ENCODE measurements around the gene SLC8A3.

SLC8A3 gene

DNA sequence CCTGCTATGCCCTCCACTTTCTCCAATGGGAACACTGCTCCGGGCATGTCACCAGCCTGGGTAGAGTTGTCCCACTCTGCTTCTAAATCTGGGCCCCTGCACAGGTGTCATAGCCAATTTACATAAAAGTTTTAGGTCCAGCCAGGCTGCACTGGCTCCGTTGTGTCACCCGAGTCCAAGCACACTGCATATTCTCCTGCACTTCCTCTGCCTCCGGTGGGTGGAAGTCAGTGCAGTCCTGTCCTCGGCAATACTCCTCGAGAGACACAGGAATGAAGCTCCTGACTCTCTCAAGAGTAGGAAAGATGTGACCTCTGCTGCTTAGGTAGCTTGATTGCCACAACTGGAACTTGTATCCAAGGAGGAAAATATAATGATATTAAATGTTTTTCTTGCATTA is 15.2 kb downstream of the SLC8A3 start:
- no peak for DNase-seq

DNA sequence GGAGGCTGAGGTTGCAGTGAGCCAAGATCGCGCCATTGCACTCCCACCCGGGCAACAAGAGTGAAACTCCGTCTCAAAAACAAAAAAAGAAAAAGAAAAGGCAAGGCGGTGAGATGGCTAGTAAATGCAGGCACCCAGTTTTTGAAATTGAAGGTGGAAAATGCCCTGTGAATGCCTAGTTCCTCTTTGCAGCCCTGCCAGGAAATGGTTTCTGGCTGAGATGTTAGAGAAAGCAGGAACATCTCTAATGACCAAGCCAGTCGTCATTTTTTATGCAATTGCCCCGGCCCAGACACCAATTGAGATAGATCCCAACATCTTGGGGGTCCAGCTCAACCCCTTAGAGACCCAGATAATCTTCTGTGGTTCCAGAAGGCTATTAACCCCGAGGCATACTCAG is 17.0 kb downstream of the SLC8A3 start:
- no peak for DNase-seq

DNA sequence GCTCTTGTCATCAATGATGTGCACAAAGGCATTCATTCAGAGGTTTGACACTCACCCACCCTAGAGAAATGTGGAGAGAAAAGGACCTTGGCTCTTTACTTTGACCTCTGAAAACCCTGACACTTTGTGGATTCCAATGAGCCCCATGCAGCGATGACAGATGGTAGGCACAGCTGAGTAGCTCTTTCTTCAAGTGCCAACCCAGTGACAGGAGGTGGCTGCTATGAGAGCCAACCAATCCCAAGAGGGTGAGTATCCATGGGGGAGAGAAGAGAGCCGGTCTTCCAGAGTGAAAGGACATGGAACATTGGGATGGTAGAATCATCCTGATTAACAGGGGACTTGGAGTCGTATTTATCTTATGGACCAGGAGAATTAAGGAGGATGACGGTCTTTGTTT is 17.8 kb downstream of the SLC8A3 start:
- no peak for DNase-seq

DNA sequence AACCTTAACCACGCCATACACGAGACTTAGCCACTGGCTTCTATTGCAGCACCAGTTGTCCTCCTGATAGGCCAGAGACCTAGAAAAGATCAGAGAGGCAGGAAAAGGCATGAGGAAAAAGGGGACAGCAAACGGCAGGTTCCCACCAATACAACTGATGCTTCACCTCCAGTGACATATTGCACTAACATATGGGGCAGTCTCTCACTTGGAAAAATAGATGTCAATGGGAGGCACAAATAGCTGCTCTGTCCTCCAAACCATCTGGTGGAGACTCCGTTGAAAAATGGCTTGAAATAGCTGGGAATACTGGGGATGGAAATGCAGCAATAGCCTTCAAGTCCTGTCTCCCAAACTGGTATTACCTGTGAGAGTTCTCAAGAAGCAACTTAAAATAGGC is 20.3 kb downstream of the SLC8A3 start:
- DNase-seq = no peak

DNA sequence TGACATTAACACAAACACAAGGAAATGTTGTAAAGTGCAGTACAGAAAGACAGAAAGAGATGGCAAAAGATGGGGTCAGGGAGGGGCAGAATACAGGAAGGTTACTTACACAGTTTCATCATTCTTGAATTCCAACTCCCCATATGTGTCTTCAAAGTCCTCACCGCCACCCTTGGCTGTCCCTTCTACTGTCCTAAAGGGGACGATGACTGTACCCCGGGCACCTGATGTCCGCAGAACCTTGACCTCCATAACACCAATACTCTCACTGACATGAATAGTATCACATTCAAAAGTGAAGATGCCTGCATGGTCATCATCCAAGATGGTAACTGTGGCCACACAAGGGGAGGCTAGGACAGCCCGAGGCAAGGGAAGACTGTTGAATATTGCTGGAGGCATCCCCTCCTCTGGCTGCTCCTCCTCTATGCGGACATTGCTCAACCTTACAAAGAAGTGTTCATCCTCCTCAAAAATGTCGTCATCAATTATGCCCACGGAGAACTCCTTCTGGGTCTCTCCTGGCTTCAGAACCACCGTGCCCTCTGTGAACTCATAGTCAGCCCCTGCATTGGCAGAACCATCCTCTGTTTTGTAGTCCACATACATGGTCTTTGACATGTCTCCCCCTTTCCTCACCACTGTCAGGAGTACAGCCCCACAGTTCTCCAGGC is 22.1 kb downstream of the SLC8A3 start:
- no peak for DNase-seq

DNA sequence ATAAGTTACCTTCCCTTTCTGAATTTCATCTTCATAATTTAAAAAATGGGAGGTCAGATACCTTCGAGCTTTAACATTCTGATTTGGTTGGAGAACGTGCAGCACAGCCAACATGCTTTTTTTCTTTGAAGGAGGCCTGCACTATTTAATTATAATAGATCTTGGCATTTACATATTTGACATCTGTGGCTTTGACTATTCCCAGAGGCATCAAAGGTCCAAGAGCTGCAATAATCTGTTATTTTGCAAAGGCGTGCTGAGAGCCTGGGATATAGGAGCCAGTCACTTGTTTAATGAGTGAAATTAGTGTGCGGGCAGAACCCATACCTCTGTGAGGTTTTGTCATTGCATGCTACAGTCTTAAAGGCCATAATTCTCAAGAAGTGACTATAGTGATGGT is 26.4 kb downstream of the SLC8A3 start:
- no peak for DNase-seq

DNA sequence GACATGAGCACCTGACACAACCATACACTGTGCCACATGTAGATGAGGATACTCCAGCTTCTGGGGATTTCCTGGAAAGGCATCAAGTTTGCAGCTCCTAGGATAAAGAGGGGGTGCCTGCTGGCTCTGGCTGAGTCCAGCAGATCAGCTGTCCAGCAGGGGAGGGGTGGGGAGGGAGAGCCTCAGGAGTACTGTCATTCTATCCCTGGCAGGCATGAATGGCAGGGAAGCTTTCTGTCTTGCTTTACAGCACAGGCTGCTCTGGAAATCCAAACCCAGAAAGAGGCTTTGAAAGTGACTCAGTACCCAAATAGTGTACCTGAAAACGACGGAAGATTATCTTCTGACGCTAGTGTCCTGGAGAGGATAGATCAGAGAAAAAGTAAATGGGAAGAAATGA is 32.2 kb downstream of the SLC8A3 start:
- no peak for DNase-seq

DNA sequence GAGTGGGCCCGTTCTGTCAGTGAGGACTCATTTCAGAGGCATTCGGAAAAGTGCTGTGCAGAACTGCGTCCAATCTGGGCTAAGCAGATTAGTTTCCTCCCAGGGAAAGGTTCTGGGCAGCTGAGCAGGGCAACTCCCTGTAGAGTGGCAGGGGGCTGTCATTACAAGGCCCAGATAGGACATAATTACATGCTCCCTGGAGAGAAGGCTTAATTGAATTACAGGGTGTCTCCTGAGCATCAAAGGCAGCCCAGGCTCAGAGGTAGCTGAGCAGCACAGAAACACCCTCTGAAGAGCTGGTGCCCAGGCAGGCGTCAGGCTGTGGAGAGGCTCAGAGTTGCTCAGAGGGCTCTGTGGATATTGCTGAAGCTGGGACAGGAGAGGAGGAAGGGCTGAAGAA is 36.0 kb downstream of the SLC8A3 start:
- no peak for DNase-seq

DNA sequence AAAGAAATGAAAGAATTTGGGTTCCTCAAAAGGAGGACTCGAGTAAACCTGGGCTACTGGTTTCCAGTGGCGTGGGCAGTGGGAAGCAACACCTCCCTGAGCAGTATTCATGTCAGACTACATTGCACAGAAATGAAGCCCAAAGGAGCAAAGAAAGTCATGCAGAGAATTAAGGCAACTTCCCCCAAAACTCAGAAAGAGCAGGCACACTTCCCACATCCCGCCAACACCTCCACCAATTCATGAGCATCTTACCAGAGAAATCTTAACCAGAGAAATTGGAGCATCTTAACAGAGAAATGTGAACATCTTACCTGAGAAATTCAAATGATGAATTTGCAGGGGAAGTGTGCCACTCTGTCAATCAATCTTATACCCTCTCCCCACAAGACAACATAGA is 36.7 kb downstream of the SLC8A3 start:
- DNase-seq = no peak

DNA sequence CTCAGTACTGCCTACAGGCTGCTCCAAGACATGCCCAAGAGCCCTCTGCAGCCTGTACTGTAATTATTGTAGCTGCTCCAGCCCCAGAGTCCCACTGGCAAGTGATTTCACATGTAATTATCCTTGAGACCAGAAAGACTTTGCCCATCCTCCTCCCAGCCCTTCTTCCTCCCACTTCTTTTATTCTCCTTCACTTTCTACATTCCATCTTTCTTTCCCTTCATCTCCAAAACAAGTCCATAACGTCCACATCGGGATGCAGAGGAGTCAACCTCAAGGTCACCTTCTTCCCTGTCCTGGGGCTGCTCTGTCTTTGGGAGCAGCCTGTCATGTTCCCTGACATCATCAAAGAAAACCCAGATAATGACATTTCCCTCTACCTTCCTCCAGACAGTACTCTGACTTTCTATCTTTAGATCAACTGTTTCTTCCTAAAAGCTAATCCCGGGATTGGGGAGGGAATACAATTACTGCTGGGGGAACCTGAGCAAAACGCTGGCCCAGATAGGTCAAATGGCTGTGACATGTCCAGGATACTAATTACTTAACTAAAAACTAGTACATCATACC is 39.1 kb downstream of the SLC8A3 start:
- DNase-seq = no peak

DNA sequence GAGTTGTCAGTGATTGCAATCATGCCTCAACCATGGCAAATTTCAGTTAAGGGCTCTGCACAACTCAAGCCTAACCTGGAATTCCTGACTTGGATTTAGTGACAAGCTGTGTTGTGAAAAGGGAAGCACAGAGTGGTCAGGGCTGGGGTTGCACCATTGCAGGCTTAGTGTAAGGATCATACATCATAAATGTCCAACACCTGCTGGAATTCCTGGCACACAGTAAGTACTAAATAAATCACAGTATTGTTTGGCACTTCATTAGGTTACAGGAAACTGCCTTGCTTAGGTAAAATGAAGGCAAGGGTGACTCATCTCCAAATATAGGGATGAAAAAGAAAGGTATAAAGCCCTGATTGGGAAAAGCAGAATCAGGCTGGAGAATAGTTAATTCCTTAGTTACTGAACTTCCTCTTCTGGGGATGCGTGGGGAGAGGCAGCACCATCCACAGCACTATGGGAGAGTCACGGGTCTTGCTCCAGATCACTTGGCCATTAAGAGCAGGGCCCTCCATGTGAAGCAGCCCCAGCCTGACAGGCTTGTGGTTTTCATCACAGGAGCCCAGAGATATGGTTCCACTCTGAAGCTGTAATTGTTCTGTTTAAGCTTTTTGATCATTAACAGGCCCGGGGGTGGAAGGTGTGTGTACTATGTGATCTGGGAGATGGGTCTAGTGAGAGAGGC is 39.7 kb downstream of the SLC8A3 start:
- no peak for DNase-seq

DNA sequence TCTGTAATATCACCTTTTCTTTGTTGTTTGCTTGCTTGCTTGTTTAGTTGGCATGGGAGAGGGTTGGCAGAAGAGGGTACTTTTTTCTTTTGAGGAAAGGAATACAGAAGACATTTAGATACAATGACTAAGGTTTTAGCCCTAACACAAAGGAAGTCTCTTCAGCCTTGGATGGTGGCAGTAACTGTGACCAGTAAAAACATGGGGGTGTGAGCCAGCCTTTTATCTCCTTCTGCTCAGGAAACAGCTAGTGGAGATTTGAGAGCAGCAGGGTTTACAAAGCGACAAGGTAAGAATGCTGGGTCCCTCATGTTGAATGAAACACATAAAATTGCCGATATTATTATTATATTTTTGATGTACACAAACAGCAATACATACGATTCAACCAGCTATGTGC is 40.4 kb downstream of the SLC8A3 start:
- DNase-seq = no peak

DNA sequence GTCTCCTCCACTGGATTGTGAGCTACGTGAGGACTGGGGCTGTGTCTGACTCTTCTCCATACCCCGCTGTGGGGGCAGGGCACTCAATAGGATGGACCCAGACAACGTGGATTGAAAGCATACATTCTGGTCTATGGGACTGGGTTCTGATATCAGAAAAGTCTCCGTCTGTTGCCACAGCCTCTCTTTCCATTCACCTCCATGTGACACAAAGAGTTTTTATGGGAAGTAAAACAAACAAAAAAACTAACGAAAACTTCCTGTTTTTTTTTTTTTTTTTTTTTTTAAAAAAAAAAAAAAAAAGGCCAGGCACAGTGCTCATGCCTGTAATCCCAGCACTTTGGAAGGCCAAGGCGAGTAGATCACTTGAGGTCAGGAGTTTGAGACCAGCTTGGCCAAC is 44.7 kb downstream of the SLC8A3 start:
- no peak for DNase-seq

DNA sequence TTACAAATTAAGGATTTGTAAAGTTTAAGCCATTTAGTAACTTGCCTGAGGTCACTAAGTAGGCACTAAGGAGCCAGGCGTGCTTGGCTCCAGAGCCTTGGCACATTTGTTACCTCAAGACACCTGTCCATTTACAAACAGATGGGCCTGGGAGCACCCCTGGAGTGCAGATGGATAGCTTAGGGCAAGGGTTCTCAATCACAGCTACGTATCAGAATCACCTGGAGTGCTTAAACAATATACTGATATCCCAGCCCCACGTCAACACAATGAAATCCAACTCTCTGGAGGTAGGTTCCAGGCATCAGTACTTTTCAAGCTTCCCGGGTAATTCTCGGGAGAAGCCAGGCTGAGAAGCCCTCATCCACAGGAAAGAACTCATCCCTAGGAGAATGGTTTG is 45.4 kb downstream of the SLC8A3 start:
- DNase-seq = no peak

DNA sequence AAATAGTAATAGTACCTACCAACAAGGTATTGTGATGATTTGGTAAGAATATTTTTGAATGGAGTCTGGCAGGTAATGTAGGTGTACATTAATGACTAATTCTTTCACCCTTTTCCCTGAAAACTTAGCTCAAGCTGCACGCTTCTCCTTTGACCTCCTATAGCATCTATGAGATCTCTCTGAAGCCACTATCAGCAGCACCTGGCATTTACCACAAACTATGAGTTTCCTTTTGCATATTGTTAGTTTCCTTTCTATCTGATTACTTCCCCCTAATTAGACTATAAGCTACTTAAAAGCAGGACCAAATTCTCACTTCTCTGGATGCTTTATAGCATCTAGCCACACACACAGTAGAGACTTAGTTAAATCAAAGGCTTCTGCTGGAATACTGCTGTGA is 48.1 kb downstream of the SLC8A3 start:
- no peak for DNase-seq

DNA sequence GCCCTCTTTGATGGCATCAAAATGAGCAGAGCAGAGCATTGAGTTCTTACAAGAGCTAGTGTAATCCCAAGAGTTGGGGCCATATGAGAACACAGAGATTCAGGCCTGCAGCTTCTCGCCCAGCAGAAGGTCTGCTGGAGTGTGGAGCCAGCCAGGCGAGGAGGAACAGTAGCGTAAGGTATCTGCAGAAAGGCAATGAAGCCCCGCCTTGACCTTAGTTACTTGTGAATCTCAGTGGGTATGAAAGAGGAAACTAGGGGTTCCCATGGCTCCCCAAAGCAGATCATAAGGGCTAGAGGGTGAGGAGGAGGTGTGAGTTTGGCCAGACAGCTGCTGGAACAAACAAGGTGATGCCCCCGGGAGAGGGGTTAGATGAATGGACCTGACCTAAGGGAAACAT is 49.4 kb downstream of the SLC8A3 start:
- no peak for DNase-seq

DNA sequence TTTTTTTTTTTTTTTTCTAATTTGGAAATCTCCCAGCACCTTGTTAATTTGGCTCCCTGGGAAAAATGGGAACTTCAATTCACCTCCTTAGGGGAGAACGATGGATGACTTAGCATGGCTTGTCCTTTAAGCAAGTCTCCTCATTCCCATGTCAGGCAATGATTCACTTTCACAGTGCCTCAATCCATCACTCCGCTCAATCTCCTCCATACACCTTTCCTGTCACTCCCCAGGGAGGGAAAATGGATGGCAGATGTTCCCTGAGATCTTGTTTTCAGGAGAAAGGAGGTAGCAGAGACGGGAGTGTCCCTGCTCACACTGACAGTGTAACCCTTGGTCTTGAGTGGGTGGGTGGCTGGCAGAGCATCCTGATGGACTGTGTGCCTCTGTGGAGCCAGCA is 51.0 kb downstream of the SLC8A3 start:
- no peak for DNase-seq

DNA sequence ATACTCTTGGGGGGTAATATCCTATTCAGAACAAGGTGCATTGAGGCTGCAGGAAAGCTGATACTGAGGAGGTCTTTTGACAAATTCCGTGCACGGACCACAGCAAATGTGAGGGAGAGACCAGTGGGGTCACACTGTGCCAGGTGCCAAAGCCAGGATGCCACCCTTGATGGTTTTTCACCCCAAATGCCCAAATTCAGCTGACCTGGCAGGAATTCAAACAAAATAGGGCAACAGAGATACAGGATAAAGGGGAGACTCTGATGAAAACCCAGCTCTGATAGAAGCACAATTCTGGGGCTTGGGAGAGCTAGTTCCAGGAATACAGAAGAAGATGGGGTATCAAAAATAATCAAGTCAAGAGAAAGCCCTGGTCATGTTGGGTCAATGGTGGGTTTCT is 55.3 kb downstream of the SLC8A3 start:
- DNase-seq = no peak

DNA sequence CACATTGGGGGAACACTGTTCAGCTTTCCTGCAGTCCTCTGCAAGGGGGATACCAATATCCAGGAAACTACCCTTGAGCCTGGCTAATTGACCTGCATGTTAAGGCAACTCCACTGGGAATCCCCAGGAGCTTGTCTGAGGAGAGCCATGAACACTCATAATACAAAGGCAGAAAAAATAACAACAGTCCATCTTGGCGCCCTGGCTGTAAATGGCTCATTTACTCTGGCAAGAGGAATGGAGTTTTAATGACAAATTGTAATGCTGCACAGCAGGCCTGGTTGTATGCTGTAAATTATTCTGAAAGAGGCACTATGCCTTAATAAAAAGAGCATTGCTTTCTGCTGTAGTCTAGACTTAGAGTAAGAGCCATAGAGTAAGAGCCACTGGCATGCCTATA is 58.3 kb downstream of the SLC8A3 start:
- peak; percentile 8 for DNase-seq

DNA sequence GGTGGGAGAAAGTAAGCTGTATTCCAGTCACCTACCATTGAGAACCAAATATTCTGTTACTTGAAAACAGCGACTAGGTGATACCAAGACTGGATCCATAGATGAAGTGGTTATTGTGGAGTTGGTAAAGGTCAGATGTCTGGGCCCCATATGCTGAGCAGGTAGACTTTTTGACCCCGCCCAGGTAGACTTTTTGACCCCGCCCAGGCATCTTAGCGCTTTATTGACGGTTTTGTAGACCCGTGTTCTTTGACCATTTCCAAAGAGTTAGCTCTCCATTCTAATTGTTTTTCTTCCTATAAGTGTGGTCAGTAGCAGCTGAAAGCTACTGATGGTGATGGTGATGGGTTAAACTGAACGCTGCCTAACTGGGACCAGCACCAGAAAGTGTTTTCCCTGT is 61.6 kb downstream of the SLC8A3 start:
- DNase-seq = no peak

DNA sequence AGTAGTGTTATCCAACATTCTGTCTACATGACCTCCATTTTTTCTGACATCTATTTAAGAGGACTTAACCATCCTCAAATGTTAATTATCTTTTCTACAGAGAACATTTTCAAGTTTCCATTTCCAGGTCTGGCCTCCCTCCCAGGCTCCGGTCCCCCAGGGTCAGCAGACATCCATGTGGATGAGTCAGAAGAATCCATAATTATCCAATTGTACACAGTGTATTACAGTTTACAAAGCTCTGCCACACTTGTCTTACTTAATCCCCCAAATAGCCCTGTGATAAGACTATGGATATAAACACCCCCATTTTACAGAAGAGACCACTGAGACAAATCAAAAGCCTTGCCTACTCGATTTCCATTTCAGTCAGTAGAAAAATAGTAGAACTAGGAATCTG is 65.0 kb downstream of the SLC8A3 start:
- DNase-seq = no peak

DNA sequence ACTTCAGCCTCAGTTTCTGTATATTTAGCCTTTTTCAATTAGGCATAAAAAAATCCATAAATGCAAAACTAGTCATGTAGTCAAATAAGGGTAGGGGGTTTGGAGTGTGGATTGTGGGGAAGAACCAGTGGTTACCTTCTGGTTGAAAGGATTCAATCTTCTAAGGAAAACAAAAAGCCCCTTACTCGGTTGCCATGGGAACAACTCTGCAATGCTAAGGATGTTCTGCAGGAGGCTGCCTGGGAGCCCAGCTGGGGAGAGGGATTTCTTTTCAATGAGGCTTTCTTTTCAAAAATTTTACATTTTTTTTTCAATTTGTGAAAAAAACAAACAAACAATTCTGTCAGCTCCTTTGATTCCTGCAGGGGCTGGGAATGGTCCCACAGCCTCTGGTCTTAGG is 67.2 kb downstream of the SLC8A3 start:
- DNase-seq = peak; percentile 47

DNA sequence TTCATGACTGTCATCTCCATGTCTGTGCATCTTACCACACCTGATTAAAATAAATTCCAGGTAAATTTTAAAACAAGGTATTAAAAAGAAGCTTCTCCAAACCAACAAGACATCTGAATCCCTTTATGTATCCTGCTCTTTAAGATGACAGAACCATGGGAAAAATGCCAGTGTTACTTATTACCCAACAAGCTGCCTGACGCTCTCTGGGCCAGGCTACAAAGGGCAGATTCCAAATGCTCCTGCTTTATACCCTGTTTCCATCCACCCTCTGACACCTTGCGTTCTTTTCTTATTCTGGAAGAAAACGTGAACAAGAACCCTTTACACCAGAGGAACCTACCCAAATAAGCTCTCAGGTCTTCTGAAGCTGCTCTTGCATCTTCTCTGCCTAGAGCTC is 70.7 kb downstream of the SLC8A3 start:
- no peak for DNase-seq

DNA sequence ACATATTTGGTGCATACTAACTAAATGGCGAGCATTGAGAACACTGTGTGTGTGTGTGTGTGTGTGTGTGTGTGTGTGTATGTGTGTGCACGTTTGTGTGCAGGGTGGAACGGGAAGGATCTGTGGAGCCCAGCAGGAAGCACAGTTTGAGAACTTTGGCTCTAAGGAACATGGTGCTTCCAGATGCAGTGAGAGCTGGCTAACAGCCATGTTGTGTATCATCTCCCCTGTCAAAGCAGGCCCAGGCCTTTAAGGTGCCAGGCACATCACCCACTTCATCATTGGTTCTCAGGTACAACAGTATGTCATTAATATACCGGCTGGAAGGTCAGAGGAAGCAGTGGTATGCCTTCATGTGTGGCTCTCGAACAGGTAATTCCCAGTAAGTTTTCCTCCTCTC is 72.5 kb downstream of the SLC8A3 start:
- DNase-seq = no peak

DNA sequence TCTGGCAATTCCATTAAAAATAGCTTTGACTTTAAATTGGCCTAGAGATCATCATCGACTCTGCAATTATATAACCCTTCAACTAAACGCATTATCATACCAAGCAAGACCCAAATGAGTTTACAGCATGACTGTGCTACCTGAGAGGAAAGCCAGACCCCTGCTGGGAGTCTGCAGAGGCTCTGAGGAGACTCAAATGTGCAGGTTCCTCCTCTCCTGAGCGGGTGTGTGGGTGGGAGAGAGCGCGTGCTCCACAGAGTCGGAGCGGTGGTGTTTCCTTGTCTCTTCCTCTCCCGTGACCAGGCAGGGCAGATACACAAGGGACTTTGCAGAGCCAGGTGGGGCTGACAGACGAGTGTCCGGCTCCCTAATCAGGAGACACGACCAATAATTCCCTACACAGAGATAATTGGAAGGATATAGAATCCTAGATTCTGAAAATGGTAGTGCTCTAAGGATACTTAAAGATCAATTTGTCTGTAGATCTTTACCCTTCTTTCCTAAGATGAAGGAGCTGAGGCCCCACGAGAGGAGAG is 74.1 kb downstream of the SLC8A3 start:
- no peak for DNase-seq

All from retina (tissue), 1 donor.